ENCODE results near the gene RPUSD4. TPM values are rescaled to one million over a fixed set of nuclear protein-coding genes. Genes with fewer than 3 reads are reported as not detected.

Gene RPUSD4
- total and polyA plus RNA-seq, 11 donors: 15.4 to 50.0 (median 33.2) TPM

GRCh38 chr11:126155402-126156187, 55.9 kb downstream of the RPUSD4 start:
- ATAC-seq (no peak), DNase-seq (no peak)
- no peaks in the 10 kb centered on the region for H3K4me1 ChIP-seq
- no peak for TF ChIP-seq POLR2A (IDR thresholded peaks at IDR 0.05)
- TF ChIP-seq, protein P1, sequence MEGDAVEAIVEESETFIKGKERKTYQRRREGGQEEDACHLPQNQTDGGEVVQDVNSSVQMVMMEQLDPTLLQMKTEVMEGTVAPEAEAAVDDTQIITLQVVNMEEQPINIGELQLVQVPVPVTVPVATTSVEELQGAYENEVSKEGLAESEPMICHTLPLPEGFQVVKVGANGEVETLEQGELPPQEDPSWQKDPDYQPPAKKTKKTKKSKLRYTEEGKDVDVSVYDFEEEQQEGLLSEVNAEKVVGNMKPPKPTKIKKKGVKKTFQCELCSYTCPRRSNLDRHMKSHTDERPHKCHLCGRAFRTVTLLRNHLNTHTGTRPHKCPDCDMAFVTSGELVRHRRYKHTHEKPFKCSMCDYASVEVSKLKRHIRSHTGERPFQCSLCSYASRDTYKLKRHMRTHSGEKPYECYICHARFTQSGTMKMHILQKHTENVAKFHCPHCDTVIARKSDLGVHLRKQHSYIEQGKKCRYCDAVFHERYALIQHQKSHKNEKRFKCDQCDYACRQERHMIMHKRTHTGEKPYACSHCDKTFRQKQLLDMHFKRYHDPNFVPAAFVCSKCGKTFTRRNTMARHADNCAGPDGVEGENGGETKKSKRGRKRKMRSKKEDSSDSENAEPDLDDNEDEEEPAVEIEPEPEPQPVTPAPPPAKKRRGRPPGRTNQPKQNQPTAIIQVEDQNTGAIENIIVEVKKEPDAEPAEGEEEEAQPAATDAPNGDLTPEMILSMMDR (IDR thresholded peaks at IDR 0.05): no peak
- no peaks in the 10 kb centered on the region for H3K36me3 ChIP-seq
- no peak overlapping the region for H3K4me3 ChIP-seq
- no peak overlapping the region for H3K27ac ChIP-seq
- intact Hi-C loops (cut with DNase I): no loop called here
- no peaks in the 10 kb centered on the region for H3K27me3 ChIP-seq
- H3K9me3 ChIP-seq: peaks cover 0 to 19% (median 0%) of the 10 kb centered on the region in 12 donors
- 83 to 94% (median 93%) methylated on average over 28 of the region's 28 CpGs for WGBS, 4 donors

- Histone ChIP-seq H3K9me3 (peaks cover 0 to 19% (median 0%) of the 10 kb centered on the region in 12 donors), H3K27me3 (no peaks in the 10 kb centered on the region), H3K27ac (no peak overlapping the region), H3K4me1 (no peaks in the 10 kb centered on the region), H3K36me3 (no peaks in the 10 kb centered on the region), H3K4me3 (no peak overlapping the region)
- WGBS, 4 donors: 76 to 83% (median 82%) methylated on average over 7 of the region's 7 CpGs
- ATAC-seq (no peak), DNase-seq (no peak)
- TF ChIP-seq, protein P1 (IDR thresholded peaks at IDR 0.05): no peak
- TF ChIP-seq POLR2A (IDR thresholded peaks at IDR 0.05): no peak
- intact Hi-C loops (cut with DNase I): no loop called here
Observed at GRCh38 chr11:126154691-126155090, 56.8 kb downstream of the RPUSD4 start.

DNA sequence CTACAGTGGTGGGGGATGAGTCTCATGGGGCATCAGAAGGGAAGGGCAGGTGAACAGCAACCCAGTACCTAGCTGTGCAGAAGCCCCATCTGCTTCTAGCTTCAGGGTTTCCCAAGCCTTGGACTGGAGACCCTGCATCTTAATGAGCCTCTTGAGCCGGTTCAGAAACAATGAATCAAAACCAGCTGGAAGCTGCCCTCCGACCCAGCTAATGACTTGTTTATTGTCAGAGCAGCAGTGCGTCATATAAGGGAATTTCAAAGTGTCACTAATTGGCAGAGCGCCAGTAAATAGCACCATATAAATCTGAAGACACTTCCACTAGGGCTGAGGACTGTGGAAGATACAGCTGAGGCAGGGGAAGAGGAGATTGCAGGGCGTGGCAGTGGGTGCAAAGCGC, 57.5 kb downstream of the RPUSD4 start:
- Histone ChIP-seq H3K27me3 (no peaks in the 10 kb centered on the region), H3K4me3 (no peak overlapping the region), H3K27ac (no peak overlapping the region), H3K4me1 (peaks cover 0 to 3% (median 0%) of the 10 kb centered on the region in 12 donors), H3K36me3 (no peaks in the 10 kb centered on the region), H3K9me3 (peaks cover 0 to 19% (median 0%) of the 10 kb centered on the region in 12 donors)
- DNase-seq (no peak), ATAC-seq (no peak)
- intact Hi-C loops (cut with DNase I): no loop called here
- WGBS, 4 donors: 57 to 74% (median 65%) methylated on average over 6 of the region's 6 CpGs
- TF ChIP-seq, protein P1 (IDR thresholded peaks at IDR 0.05): no peak
- no peak for TF ChIP-seq POLR2A (IDR thresholded peaks at IDR 0.05)

GRCh38 chr11:126153006-126153405, 58.4 kb downstream of the RPUSD4 start:
- Histone ChIP-seq H3K4me1 (peaks cover 0 to 3% (median 0%) of the 10 kb centered on the region in 12 donors), H3K36me3 (no peaks in the 10 kb centered on the region), H3K9me3 (peaks cover 0 to 19% (median 0%) of the 10 kb centered on the region in 12 donors), H3K27ac (no peak overlapping the region), H3K4me3 (no peak overlapping the region), H3K27me3 (no peaks in the 10 kb centered on the region)
- ATAC-seq: no peak
- intact Hi-C loops (cut with DNase I): no loop called here
- TF ChIP-seq, protein P1 (IDR thresholded peaks at IDR 0.05): no peak
- TF ChIP-seq POLR2A (IDR thresholded peaks at IDR 0.05): no peak
- no peak for DNase-seq
- 81 to 91% (median 90%) methylated on average over 4 of the region's 4 CpGs for WGBS, 4 donors

All from heart left ventricle (tissue), 16 donors.